ENCODE results near the gene TLNRD1.
"Not testable (repeated sequence)": the region's sequence is repeated elsewhere in the genome, so short reads cannot be mapped to it uniquely, and the experiment has no call there.

TLNRD1 gene

GRCh38 chr15:81000624-81001151 is at the start of gene TLNRD1:
TLNRD1 (plus strand) TSS chr15:81000923; CDS start chr15:81002272, 1,349 bp downstream.
- DNase-seq (ENCODE audit: low read depth in 2 of 3, low spot score in 2 of 3): peak; percentile 66 to 77 (median 69)

DNA sequence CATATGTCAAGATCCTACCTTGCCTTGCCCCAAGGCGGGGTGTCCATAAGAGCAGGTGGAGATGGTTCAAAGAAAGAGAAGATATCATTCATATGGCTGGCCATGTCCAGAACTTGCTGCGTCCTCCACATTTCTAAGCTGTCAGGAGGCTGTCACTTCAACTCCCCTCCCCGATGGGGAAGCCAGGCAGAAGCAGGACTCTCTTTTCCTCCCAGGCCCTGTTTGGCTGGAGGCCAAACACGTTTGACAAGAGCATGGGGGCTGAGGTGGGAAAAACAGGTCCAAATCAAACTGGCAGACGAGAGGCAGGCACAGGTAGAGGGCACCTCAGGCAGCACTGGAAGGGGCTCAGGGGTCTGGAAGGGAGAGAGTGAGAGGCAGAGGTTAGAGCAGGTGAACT is 48.8 kb upstream of the TLNRD1 start:
- DNase-seq (ENCODE audit: low read depth in 2 of 3, low spot score in 2 of 3): no peak

DNA sequence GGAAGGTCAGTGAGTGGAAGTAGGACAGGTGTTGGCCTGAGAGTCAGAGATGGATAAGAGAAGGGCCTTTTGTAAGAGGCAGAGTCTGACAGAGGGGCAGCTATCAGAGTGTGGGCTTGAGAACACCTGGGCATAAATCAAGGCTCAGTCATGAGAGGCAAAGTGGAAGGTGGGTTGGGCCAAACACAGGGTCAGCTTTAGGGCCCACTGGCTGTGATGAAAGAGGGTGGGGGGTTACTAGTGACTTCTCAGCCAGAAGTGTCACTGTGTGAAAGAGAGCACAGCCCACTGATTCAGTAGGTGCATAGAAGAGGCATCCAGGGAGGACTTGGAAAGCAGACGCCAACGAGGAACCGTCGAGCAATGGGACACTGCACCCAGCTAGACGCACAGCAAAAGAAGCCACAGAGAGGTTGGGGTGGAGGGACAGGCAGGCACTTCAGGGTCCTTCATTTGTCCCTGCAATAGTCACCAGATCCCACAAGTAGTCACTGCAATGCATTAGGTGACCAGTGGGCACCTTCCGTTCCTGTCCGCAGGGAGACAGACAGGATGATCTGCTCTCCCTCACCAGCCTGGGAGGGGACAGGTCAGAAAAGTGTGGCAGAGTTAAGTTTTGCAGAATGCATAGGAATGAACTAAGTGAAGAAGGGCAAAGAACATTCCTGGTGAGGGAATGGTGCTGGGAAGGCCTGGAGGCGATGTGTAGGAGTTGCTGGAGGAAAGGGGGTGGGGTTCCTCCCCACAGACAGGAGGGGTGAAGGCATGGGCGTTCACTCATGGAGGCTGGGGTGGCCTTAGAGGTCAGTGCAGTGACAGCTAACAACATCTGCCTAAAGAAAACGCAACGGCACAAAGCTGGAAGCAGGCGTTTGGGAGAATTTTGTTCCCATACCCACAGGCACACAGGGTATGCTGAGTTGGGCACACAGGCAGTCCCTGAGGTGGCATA is 47.4 kb upstream of the TLNRD1 start:
- no peak for DNase-seq (ENCODE audit: low read depth in 2 of 3, low spot score in 2 of 3)

- no peak for DNase-seq (ENCODE audit: low read depth in 2 of 3, low spot score in 2 of 3)
Observed at GRCh38 chr15:80953953-80954778, 46.6 kb upstream of the TLNRD1 start.

GRCh38 chr15:80955571-80956452 is 44.9 kb upstream of the TLNRD1 start:
- DNase-seq (ENCODE audit: low read depth in 2 of 3, low spot score in 2 of 3): peak; percentile 12 to 41 (median 28)

DNA sequence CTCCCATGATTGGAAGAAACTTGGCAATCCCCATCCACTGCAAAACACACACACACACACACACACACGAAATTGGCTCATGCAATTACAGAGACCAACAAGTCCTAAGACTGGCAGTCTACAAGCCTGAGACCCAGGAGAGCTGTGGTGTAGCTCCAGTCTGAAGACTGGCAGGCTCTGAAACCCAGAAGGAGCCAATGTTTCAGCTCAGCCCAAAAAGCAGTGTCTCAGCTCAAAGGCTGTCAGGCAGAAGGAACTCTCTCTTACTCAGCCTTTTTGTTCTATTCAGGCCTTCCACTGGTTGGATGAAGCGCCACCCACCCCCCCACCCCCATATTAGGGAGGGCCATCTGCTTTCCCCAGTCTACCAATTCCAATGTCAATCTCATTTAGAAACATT is 43.2 kb upstream of the TLNRD1 start:
- no peak for DNase-seq (ENCODE audit: low read depth in 2 of 3, low spot score in 2 of 3)

- DNase-seq (ENCODE audit: low read depth in 2 of 3, low spot score in 2 of 3): no peak
Observed at GRCh38 chr15:80957976-80958375, 42.7 kb upstream of the TLNRD1 start.

DNA sequence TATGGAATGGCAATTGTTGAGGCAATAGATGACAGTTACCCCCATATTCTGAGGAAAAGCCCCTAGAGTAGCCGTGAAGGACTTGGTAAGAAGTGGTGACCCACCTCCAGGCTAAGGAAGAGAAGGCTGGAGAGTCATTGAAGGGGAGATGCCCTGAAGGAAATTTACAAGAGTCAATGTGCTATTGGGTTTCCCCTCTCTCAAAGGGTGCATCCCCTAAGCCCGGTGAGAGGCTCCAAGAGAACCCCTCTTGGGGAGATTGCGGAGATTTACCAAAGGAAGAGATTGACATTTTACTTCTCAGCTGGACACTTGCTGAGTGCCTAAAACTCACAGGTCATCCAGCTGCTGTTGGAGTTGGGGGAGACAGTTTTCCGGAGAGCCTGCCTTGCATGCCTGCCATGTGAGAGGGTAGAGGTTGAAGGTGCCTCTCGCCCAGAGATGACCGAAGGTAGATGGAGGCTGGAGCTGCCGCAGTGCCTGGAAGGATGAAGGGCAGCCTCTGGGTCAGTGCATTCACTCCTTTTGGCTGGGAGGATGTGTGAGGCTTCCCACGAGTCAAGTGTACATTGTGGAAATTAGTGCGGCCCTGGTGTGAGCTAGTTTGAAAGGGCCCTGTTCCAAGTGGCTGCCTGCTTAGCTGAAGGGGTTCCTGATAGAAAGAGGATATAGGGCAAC is 41.8 kb upstream of the TLNRD1 start:
- no peak for DNase-seq (ENCODE audit: low read depth in 2 of 3, low spot score in 2 of 3)

DNA sequence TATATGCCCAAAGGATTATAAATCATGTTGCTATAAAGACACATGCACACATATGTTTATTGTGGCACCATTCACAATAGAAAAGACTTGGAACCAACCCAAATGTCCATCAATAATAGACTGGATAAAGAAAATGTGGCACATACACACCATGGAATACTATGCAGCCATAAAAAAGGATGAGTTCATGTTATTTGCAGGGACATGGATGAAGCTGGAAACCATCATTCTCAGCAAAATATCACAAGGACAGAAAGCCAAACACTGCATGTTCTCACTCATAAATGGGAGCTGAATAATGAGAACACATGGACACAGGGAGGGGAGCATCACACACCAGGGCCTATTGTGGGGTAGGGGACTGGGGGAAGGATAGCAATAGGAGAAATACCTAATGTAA is 35.3 kb upstream of the TLNRD1 start:
- not testable (repeated sequence) for DNase-seq (ENCODE audit: low read depth in 2 of 3, low spot score in 2 of 3)

- no peak for DNase-seq (ENCODE audit: low read depth in 2 of 3, low spot score in 2 of 3)
Observed at GRCh38 chr15:80966431-80967197, 34.1 kb upstream of the TLNRD1 start.

- no peak for DNase-seq (ENCODE audit: low read depth in 2 of 3, low spot score in 2 of 3)
Observed at GRCh38 chr15:80967451-80967850, 33.3 kb upstream of the TLNRD1 start.

GRCh38 chr15:80967991-80968510 is 32.7 kb upstream of the TLNRD1 start:
- DNase-seq (ENCODE audit: low read depth in 2 of 3, low spot score in 2 of 3): no peak

GRCh38 chr15:80969316-80969715 is 31.4 kb upstream of the TLNRD1 start:
- DNase-seq (ENCODE audit: low read depth in 2 of 3, low spot score in 2 of 3): no peak

DNA sequence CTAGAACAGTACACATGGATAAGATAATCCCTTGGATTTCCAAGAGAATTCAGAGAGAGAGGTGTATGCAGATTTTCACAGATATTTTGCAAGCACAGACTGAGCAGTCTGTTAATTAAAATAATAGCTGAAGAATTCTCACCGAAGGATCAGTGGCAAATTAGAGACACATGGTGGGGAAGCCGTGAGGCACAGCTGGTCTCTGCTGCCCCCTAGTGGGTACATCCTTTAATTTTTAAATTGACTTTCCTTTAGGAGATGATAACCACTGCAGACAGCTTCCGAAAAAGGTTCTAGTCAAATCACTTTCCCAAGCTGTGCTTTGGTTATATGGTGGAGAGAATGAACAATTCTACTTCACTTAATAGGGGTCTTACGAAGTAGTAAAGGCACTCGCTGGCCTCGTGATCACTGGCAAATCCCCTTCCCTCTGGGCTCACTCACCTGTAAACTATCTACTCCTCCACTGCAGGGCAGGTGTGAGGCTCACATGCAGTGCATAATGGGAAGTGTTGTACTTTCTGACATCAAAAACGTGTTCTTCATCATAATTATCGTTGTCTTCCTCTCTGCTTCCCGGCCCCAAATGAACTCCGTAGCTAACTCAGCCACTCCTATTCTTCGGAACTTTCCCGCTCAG is 30.6 kb upstream of the TLNRD1 start:
- DNase-seq (ENCODE audit: low read depth in 2 of 3, low spot score in 2 of 3): peak in 2 of 3 experiments; percentile 29 to 47

- DNase-seq (ENCODE audit: low read depth in 2 of 3, low spot score in 2 of 3): no peak
Observed at GRCh38 chr15:80970658-80971057, 30.1 kb upstream of the TLNRD1 start.

DNA sequence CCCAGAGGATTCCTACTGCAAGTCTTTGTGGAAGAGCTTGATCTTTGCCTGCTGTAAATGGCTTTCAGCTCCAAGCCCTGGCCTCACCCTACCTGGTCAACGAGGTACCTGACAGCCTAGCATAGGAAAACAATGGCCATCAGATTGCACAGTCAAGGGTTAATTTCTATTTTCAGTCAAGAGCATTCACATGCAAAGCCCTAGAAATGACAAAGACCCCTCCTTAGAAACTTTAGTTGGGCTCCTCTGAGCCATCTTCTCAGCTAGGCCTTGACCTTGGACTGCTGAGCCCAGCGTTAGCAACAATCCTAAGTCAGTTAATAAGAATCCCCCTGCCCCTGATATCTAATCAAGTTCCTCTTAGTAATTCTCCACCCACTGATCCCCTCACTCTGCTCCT is 29.6 kb upstream of the TLNRD1 start:
- DNase-seq (ENCODE audit: low read depth in 2 of 3, low spot score in 2 of 3): no peak

GRCh38 chr15:80972276-80972675 is 28.4 kb upstream of the TLNRD1 start:
- no peak for DNase-seq (ENCODE audit: low read depth in 2 of 3, low spot score in 2 of 3)

DNA sequence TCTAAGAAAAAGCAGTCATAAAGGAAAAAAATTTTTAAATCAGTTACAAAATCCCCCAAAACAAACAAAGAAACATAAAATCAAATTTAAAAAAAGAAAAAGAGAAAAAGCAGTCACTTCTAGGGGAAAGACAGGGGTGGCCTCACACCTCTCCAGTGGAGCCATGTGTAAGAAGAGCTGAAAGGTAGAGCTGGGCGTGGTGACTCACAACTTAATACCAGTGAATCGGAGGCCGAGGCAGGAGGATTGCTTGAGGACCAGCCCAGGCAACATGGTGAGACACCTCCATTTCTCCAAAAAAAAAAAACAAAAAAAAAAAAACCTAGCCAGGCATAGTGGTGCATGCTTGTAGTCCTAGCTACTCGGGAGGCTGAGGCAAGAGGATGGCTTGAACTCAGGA is 25.8 kb upstream of the TLNRD1 start:
- no peak for DNase-seq (ENCODE audit: low read depth in 2 of 3, low spot score in 2 of 3)

GRCh38 chr15:80976851-80977250 is 23.9 kb upstream of the TLNRD1 start:
- DNase-seq (ENCODE audit: low read depth in 2 of 3, low spot score in 2 of 3): no peak

Measured in activated CD8-positive, alpha-beta memory T cell treated with anti-CD3 and anti-CD28 coated beads for 48 hours (primary cell).